A204.1 (cell line): ENCODE results near the gene UTS2R.

Experiments used
- FAIRE-seq: peaks from 2 replicates; lab custom pipeline; 2012; peaks lifted over from hg19 to GRCh38; lab: Jason Lieb, UNC

UTS2R gene

DNA sequence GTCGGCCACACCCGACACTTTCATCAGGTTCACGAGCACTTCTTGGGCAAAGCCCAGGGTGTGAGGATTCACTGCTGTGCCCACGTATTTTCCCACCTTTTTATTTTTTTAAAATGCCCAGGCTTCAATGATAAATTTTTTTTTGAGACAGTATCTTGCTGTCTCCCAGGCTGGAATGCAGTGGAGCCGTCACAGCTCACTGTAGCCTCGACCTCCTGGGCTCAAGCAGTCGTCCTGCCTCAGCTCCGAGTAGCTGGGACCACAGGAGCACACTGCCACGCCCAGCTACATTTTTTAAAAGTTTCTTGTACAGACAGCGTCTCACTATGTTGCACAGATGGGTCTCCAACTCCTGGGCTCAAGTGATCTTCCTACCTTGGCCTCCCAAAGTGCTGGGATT lies 17.8 kb downstream of the UTS2R start:
- FAIRE-seq: no peak

DNA sequence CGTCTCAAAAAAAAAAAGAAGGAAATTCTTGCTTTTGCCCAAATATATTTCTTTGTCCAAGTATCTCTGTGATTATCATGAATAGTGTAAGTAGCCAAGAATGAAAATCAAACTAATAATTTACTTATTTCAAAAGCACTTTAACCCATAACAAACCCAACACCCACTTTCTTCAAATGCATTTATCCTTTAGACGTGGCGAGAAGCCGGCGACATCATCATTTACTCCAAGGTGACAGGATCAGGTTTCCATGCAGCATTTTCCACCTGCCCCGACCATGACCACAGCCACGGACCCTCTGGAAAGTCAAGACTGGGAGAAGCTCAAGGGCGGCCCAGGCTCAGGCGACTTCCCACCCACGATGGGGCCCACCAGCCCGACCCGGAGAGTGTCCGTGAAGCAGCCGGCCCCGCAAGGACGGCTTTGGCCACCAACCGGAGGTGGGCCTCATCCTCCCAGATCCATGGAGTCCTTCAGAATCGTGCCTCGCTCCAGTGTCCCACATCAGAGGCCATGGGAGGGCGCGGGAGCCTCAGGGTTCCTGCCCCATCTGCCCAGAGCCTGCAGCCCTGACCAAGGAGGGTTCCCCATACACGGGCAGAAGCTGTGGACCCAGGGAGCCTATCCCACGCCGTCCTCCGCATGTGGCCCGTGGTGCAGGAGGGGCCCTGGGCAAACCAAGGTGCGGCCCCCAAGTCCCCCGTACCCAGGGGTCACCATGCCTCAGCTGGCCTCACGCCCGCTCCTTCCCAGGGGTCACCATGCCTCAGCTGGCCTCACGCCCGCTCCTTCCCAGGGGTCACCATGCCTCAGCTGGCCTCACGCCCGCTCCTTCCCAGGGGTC lies 18.7 kb downstream of the UTS2R start:
- no peak for FAIRE-seq

DNA sequence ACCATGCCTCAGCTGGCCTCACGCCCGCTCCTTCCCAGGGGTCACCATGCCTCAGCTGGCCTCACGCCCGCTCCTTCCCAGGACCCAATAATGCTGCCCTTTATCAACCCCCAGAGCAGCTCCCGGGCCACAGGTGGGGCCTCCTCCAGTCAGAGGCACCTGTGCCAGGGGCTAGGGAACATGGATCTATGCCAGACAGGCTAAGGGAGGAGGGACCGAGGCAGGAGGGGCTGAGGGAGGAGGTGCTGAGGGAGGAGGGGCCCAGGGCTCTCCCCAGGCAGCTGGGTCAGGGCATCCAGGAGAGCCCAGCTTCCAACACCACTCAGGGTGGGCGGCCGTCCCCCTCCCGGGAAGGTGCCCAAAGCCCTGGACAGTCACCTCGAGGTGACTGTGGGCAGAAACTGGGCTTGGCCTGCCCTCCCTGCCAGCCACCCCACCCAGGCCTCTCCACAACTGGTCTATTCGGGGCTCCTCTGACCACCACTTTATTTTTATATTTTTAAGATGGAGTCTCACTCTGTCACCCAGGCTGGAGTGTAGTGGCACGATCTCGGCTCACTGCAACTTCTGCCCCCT lies 19.4 kb downstream of the UTS2R start:
- FAIRE-seq: no peak

DNA sequence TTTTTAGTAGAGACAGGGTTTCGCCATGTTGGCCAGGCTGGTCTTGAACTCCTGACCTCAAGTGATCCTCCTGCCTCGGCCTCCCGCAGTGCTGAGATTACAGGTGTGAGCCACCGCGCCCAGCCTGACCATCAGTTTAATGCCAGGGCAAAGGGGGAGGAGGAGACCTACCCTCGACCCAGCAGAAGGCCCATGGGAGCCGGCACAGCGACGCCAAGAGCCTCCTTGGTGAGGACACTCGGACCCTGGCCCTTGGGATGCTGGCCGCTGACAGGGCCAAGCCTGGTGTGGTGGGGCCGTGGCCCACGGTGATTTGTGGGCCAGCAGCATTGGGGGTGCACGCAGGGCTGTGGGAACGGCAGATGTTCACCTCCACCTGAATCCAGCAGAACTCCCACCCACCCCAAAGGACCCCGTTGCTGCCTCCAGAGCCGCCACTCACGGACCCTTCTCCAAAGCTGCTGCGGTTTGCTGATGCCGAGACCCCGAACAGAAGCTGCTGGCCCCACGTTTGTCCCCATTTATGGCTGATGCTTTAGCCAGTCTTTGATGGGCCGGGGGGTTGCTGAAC lies 20.0 kb downstream of the UTS2R start:
- FAIRE-seq: no peak

DNA sequence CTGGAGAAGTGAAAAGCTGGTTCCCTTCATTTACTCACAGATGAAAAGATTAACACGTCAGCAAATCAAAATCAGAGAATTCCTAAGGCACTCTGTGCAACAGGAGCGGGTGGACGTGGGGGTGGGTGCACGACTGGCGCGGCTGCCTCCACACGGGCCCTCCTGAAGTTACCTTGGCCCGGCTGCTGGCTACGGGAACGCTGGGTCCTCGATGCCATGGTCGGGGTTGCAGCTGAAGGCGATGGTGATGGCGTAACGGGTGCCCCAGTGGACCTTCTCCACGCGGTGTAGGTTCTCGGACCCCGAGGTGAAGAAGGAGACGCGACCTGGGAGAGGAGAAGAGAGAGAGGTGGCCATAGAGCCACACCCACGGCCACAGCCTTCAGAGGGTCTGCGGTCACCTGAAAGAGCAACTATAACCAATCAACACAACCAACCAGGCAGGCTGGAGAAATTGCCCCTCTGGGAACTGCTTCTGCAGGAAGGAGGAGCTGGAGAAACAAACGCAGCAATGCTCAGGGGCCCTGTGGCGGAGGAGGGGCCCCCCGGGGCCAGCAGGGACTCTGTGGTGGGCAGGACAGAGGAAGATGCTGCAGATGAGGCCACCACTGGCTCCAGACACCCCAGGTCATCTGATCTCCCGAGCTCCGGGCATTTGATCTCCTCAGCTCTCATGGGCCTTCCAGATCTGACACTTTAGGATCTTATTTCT lies 20.8 kb downstream of the UTS2R start:
- no peak for FAIRE-seq

DNA sequence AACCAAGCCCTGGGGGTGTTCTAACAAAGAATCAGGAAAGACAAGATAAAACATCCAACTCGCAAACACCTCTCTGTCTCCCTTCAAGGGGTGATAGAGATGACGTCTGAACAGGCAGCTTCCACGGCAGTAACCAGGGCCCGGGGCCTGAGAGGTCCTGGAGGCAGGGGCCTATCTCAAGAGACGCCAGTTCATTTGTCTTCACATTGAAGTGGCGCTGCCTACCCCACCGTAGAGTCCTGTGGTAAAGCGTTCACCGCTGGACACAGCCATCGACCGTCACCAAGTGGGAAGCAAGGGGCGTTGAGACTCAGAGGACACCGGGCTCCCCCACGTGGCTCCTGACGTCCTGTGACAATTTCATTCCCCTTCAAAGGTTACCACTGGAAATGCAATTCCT lies 21.4 kb downstream of the UTS2R start:
- no peak for FAIRE-seq

DNA sequence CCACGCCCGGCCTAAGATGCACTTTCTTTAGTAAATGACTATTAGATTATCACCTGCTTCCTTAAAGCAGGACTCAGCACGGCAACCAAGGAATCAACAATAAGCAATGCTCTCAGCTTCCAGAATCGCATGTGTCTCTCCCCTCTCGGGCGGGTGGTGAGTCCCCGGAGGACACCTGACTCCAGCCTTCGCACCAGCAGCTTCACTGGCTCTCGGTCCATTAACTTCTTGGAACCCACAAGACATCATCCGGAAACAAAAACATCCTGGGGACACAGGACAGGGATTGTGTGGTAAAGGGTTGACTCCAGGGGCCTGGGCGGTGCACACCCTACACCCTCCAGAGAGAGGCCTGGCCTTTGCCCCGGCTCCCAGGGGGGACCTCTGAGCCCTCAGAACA lies 22.7 kb downstream of the UTS2R start:
- no peak for FAIRE-seq

DNA sequence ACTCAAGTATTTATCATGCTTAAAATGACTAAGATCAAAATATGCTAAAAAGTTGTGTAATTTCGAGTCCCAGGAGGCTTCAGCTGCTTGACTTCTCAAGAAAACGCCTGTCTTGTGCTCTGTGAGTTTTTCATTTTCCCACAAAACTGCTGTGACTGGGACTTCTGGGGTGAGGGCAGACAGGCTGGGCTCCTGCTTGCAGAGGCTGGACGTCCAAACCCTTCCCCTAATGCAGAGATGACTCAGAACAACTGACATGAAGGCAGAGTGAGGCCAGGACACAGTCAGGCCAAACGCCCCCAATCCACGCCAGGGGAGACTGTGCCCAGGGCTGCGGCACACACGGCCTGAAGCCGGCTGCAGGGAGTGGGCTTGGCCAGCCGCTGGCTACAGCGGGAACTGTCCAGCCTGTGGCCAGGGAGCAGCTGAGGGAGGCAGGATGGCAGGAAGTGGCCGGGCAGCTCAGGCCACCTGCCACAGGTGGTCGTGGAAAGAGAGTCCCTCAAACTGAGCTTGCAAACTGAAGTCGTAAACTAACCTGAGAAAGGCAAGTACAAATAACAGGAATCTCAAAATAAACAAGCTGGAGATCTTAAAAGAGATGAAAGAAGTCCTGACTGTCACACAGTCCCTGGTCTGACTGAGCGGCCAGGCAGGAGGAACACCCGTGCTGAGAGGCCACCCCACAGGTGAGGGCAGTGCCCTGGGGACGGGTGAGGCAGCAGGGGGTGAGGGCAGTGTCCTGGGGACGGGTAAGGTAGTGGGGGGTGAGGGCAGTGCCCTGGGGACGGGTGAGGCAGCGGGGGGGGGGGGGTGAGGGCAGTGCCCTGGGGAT lies 25.3 kb downstream of the UTS2R start:
- FAIRE-seq: no peak

DNA sequence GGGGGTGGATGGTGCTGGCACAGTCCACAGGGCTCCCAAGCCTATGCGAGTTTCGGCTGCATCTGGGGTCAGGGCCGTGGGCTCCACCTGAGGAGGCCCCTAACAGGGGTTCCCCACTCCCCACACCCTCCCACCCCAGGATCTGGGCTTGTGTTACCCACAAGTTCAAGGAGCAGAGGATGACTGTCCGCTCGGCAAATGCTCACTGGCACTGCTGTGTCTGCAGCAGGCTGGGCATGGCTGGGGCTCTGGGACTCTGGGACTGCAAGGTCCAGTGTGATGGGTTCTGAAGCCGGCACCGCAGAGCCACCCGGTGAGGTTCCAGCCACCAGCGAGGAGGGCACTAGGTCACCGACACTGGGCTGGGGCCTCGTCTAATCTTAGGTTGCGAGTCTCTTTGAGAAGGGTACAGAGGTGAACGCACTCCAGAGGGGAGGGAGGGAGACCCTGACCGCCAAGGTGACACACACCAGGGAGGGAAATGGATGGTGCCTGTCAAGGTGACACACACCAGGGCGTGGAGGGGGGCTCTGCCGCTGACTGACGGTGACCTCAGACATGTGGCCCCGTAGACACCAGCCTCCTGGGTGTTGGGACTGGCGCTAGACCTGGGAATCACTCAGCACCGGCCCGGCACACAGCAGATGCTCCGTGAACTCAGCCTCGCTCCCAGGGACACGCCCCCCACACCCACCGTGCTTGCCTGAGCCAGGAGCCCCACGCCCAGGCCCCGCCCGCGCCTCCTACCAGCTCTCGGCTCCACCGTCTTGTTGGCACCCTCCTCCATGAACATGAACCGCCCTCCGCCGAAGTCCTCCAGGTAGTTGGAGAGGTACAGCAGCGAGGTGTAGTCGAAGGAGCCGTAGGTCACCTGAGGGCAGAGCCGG lies 26.1 kb downstream of the UTS2R start:
- no peak for FAIRE-seq

DNA sequence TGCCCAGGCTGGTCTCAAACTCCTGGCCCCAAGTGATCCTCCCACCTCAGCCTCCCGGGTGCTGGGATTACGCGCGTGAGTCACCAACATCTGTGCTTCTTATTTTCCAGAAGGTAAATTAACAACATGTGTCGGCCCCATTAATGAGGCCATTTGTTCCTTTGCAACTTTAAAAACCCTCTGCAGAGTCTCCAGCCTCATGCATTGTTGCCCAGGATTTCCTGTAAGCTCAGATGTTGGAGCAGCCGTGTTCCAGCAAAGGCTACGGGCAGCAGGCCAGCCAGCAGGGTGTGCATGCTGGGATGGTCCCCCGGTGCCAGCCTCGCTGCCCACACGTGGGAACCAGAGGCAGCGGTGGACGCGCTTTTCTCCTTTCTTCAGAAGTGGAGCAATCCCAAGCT lies 27.5 kb downstream of the UTS2R start:
- FAIRE-seq: no peak

DNA sequence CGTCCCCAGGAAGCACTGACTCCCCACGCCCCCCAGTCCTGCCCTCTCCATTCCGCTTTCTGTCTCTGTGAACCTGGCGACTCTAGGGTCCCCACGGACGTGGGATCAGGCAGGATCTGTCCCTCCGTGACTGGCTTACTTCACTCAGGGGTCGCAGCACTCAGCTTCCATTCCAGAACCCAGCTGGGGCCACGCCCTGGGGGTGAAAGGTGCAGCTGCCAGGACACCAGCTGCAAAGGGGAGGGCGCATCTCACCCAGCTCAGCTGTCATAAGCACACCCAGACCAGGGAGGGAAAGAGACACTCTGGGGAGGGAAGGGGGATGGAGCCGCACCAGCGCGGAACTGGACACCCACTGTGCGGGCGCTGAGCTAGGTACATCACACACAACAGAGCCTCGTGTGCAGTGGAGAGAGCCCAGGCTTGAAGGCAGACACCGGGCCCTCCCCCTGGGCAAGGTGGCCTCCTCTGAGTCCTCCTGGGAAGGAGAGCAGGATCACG lies 28.1 kb downstream of the UTS2R start:
- FAIRE-seq: no peak

DNA sequence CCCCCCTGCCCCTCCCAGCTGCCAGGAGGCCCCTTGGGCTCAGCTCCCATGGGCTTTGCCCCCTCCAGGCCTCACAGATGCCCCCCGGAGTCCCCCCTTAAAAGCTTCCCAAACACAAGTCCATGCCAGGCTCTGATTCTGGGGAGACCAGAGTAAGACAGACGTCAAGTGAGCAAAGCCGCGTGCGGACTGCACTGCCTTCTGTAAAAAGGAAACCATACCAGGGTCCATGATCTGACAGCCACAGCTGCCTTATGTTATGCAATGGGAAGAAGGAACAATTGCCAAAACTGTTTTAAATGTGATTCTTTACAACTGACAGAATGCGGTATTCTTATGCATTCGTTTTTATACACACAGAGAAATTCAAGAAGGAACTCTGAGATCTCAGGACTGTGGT lies 28.6 kb downstream of the UTS2R start:
- no peak for FAIRE-seq

DNA sequence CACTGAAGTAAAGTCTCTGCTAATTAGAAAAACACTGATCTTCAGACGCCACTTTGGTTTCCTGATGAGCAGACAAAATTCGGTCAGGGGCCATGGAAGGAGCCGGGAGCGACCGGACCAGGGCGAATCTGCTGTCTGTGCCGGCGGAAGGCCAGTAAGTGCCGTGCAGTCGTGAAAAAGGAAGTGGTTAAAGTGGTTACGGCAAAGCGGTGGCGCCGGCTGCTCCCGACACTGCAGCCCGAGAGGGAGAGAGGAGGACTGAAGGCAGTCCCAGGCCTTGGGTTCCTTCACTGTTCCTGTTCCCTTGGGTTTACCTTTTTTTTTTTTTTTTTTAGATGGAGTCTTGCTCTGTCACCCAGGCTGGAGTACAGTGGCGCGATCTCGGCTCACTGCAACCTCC lies 29.3 kb downstream of the UTS2R start:
- FAIRE-seq: no peak

DNA sequence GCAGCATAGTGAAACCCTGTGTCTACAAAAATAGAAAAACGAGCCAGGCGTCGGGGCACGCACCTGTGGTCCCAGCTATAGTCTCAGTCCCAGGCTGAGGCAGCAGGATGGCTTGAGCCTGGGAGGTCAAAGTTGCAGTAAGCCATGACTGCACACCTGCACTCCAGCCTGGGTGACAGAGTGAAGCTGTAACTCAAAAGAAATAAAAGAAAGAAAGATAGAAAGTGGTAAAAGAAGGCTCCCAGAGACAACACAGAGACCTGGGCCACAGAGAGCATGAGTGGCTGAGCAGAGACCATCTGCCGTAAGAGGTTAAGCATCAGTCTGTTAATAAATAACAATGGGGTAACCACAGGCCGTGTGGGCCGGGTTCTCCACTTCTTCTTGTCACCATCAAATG lies 31.3 kb downstream of the UTS2R start:
- FAIRE-seq: no peak

DNA sequence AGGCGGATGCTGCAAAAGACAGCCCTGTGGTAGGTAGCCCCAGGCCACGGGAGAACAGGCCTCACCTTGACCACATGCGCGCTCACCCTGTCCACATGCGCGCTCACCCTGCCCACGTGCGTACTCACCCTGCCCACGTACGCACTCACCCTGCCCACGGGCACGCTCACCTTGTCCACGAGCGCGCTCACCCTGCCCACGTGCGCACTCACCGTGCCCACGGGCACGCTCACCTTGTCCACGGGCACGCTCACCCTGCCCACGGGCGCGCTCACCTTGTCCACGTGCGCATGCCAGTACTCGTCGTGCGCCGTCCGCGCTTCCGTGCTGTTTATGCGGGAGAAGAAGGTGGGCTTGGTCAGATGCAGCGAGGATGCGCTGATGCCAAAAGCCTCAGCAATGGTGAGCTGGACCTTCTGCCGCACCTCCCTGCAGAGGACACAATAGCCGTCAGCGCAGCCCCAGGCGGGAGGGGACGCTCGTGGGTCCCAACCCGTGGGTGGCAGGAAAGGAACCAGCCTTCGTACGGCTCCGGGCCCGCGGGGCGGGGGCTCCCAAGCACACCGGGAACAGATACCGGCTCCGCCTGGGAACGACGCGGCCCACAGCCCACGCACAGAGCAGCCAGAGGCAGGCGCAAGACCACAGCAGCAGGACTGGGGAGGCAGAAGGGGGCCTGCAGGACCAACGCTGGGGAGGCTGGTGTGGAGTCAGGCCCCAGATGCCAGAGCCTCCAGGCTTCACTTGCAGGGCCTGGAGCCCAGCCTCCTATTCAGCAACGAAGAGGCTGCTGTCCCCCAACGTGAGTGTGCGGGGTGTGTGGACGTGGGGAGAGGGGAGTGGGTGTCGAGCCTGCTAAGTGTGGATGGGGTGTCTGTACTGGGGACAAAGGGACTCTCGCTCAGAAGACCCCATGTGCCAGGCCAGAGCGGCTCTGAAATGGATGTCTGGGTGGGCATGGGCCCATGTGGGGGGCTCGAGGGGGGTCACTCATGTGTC lies 32.4 kb downstream of the UTS2R start:
- FAIRE-seq: no peak

DNA sequence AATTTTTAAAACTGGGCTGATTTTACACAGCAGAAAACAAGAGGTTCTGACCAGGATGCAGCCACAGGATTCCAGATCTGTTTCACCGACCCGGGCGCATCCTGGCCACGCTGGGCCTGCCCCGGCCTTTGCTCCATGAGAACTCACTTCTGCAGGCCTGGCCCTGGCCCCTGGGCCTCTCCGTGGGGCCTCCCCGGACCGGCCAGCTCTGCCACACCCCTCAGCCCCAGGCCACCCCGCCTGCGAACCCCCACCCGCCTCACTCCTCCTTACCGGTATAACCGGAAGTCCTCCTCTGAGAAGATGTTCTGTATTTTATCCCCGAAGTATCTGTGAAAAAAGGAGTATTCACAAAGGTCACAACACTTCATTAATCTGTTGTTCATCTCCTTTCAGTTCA lies 33.5 kb downstream of the UTS2R start:
- FAIRE-seq: no peak

DNA sequence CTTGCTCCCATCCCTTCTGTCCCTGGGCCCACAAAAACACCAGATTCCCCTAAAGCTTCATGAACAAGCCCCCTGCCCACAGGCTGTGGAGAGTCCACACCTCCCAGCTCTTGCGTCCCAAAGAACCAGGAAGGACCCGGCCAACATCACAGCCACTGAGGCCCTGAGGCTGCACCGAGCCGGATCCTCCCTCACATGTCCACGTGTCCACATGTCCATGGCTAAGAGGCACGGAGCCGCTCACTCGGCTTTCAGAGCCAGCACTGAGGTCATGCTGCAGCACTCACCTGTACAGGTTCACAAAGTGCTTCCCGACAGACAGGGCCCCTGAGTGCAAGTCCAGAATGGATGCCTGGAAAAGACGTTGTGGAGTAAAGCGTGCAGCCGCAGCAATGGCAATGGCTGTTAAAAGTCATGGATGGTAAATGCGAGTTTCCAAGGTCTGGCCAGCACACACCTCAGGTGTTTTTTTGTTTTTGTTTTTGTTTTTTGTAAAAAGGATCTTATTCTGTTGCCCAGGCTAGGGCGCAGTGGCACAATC lies 34.6 kb downstream of the UTS2R start:
- FAIRE-seq: no peak

DNA sequence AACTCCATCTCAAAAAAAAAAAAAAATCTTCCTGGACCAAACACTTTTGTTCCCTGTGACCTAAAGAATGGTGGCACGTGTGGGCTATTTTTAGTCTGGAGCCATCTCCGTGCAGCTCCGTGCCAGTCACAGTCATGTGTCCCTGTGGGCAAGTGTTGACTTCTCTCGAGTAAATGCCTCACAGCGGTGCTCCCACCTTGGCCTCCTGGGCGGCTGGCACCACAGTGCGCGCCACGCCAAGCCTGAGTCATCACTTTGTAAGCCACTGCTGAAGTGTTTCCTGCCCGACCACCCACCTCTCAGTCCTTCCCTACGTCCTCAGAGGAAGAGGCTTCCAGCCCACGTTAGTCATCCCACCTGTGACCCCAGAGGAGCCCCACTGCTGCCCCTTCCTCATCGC lies 35.7 kb downstream of the UTS2R start:
- FAIRE-seq: no peak

DNA sequence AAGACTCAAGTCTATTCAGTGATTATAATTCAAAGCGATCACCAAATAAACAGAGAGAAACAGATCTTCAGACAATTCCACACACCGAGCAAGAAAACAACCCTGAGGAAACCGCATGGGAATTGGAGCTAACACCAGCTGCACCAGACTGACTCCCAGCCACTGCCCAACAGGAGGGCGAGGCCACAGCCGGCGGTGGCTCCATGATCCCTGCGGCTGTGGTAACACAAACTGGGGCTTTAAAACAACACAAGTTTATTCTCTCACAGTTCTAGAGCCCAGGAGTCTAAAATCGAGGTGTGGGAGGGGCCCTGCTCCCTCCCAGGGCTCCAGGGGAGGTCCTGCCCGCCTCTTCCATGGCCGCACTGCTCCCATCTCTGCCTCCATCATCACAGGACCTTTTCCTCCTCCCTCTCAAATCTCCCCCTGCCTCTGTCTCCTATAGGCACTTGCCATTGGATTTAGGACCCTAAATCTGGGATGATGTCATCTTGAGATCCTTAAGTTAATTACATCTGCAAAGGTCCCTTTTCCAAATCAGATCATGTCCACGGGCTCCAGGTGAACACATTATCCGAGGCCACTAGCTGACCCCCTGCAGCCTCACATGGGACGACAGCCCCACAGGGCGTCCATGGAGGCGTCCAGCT lies 36.8 kb downstream of the UTS2R start:
- FAIRE-seq: no peak
